ENCODE results near the gene AZIN2.
"Not testable (repeated sequence)": the region's sequence is repeated elsewhere in the genome, so short reads cannot be mapped to it uniquely, and the experiment has no call there.

AZIN2 gene

DNA sequence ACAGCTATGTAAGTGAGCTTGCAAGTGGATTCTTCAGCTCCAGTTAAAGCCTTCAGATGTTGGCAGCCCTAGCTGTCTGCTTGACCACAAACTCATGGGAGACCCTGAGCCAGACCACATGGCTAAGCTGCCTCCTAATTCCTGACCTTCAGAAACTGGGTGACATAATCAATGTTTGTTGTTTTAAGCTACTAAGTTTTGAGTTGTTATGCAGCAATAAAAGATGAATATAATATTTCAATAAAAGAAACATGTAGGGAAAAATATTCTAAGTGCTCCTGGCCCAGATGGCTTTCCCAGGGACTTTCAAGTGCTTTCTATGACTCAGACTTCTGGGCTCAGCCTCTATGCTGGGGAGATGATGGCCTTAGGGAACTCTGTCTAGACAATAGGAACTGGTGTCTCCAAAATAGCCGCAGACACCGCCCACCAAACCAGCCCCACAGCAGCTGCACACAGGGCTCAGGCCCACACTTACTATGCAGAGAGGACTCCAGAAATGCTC is 20.3 kb upstream of the AZIN2 start:
- DNase-seq: peak; percentile 83 to 93

- DNase-seq: peak; percentile 49 to 61
These were observed 19.1 kb upstream of the AZIN2 start for GRCh38 chr1:33061834-33062233.

GRCh38 chr1:33064284-33064683 is 16.7 kb upstream of the AZIN2 start:
- not testable (repeated sequence) for DNase-seq

DNA sequence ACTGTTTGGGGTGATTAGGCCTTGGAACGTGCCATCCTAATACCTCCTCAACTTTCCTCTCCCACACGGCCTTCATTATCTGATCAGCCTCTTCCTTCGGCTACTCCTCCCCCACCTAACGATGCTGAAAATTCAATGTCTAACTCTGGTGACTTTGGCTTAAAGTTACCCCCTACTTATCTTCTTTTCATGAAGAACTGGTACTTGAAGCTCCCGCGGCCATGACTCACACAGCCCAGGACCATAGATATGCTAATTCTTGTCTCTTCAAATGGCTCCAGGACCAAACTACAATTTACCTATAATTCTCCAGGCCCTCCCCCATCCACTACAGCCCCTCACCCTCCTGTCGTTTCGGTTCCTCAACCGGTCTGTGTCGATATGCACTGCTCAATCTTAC is 15.7 kb upstream of the AZIN2 start:
- no peak for DNase-seq

DNA sequence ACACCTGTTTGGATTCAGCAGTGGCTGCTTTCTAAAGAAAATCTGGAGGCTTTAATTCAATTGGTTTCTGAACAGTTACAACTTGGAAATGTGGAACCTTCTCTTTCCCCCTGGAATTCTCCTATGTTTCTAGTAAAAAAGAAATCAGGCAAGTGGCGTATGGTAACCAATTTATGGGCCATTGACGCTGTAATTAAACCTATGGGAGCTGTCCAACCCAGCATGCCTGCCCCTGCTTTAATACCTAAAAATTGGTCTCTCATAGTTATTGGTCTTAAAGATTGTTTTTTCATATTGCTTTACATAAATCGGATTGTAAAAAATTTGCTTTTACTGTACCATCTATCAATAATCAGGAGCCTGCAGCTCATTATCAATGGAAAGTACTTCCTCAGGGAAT is 14.5 kb upstream of the AZIN2 start:
- DNase-seq: not testable (repeated sequence)

DNA sequence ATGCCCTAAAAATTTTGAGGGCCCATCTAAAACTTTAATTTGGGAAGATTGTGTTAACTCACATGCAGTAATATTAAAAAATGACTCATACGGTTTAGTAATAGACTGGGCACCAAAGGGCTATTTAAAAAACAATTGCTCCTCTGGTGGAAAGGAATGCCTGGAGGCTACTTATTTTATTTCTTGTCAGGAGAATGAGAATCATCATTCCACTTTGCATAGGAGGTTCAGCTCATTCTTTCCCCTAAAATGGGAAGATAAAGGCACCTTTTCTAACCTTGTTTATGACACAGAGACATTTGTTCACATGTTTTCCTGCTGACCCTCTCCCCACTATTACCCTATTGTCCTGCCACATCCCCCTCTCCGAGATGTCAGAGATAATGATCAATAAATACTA is 12.8 kb upstream of the AZIN2 start:
- DNase-seq: not testable (repeated sequence)

DNA sequence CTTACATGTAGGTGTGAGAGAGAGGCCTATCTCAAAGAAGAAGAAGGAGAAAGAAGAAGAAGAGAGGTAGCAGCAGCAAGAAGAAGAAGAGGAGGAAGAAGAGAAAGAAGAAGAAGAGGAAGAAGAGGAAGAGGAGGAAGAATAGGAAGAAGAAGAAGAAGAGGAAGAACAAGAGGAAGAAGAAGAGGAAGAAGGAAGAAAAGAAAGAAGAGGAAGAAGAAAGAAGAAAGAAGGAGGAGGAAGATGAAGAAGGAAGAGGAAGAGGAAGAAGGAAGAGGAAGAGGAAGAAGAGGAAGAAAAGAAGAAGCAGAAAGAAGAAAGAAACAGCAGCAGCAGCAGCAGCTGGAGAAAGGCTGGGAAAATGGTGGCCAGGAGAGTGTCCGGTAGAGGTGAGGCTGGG is 10.3 kb upstream of the AZIN2 start:
- DNase-seq: no peak

GRCh38 chr1:33072707-33073106 is 8.2 kb upstream of the AZIN2 start:
- no peak for DNase-seq

GRCh38 chr1:33074193-33074945 is 6.6 kb upstream of the AZIN2 start:
- DNase-seq: no peak

GRCh38 chr1:33078030-33078591 is 2.8 kb upstream of the AZIN2 start:
- no peak for DNase-seq

GRCh38 chr1:33080373-33080772 is 580 bp upstream of the AZIN2 start:
- DNase-seq: no peak

DNA sequence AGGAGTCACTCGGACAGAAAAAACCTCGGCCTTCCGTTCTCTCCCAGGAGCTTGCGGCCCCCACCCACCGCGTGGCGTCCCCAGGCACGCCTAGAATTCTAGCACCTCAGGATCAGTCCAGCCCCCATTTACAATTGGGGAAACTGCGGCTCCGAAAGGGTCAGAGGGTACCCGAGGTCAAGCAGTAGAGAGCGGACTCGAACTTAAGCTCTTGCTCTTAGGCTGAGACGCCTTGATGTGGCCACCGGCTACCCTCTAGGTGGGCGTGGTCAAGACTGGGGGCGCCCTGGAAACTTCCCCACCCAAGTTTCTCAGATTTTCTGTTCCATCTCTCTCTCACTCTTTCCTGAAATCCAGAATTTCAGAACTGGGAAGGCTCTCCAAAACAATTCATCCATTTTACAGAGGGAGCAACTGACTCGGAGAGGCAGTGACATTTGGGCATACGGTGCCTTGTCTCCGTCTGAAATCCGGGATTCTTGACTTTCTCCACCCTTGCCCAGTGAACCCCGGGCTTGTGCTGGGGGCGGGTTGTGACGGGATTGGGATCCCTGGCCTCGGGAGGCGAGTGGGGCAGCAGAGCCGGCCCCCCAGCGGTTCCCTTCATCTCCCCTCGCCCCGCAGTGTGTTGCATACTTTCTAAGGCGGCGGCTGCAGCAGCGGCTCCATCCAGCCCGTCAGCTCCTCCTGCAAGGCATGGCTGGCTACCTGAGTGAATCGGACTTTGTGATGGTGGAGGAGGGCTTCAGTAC is 777 bp downstream of the AZIN2 start:
- no peak for DNase-seq

DNA sequence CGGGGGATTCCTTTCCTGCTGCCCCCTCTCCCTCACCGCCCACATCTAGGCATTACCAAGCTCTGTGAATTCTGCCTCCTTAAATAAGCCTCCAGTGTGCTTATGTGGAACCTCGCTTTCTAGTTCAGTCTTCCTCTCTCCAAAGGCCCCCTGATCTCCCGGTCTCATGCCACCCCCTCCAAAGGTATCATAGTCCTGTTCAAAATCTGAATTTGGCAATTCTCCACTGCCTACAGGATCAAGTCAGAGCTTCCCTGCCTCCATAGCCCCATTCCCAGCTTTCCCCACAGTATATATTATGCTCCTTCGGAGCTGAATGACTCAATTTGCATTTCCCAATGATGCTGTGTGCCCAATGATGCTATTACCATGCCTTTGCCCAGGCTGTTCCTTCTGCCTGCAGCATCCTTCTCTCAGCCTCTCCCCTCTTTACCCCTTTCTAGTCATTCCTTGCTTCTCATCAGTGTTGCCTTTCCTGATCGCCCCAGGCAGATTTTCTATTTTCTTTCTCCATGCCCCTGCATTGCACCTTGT is 1.7 kb downstream of the AZIN2 start:
- no peak for DNase-seq

DNA sequence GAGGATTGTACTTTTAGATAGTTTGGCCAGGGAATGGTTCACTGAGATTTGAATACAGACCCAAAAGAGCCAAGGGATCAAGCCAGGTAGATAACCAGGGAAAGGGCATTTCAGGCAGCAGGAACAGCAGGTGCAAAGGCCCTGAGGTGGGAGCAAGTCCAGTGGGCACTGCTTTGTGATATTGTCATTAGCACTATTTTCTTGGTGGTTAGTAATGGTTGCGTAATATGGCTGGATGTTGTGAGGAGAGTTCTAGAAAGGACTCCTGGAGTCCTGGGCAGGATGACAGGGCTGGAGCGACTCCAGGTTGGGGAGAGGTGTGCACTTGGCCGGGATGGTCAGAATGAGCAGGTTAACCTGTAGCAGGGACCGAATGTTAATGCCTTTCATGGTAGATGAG is 4.4 kb downstream of the AZIN2 start:
- no peak for DNase-seq

GRCh38 chr1:33086384-33086850 is 5.5 kb downstream of the AZIN2 start:
- DNase-seq: peak; percentile 70 to 75

GRCh38 chr1:33087677-33088076 is 6.7 kb downstream of the AZIN2 start:
- no peak for DNase-seq

DNA sequence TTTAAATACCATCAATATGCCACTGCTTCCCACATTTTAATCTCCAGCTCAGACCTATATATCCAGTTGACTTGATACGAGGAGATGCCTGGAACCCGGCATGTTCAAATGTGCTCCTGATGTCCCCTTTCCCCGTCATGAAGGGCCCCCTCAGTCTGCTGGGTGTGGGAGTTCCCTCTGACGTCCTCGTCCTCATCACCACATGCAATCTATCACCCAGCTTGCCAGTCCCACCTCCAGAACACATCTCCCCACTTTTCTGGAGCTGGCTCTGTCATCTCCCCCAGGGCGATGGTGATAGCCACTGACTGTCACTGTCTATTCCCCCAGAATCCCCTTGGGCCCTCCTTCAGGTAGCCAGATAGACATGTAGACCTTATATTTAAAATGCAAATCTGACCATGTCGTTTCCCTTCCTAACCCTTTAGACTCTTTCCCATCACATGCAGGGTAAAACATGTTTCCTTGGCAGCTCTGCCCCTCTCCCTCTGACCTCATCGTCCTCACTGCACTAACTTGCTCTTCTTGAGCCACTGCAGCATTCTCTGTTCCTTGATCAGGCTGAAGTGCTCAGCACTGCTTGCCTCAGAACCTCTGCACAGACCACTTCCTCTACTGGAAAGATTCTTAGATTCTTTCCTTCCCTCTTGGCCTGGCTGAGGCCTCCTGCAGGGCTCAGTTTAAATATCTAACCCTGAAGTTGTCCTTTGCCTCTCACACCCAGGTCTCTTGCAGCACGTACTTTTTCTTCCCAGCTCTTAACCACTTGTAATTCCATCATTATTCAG is 7.4 kb downstream of the AZIN2 start:
- peak; percentile 32 to 45 for DNase-seq

GRCh38 chr1:33089457-33089856 is 8.5 kb downstream of the AZIN2 start:
- no peak for DNase-seq

GRCh38 chr1:33092438-33092837 is 11.5 kb downstream of the AZIN2 start:
- no peak for DNase-seq

DNA sequence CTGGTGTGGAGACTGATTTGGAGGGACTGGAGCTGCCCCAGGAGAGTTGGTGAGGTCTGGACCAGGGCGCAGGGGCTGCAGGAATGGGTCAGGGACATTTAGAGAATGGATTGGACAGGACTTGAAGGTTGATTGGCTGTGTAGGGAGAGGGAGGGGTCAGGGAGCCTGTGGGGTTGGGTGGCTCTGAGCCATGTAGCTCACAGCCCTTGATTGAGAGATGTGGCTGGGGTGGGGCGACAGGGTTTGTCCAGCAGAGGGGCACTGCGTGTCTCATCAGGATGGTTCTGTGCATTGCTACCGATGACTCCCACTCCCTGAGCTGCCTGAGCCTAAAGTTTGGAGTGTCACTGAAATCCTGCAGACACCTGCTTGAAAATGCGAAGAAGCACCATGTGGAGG is 12.1 kb downstream of the AZIN2 start:
- DNase-seq: no peak

GRCh38 chr1:33094486-33094885 is 13.5 kb downstream of the AZIN2 start:
- DNase-seq: no peak

- DNase-seq: peak; percentile 34 to 47
These were observed 14.1 kb downstream of the AZIN2 start for GRCh38 chr1:33094971-33095604.
